ENCODE data around the gene DHRS9.
A peak's percentile ranks its signal among the peaks of the same experiment; 100 is the strongest.

DNA sequence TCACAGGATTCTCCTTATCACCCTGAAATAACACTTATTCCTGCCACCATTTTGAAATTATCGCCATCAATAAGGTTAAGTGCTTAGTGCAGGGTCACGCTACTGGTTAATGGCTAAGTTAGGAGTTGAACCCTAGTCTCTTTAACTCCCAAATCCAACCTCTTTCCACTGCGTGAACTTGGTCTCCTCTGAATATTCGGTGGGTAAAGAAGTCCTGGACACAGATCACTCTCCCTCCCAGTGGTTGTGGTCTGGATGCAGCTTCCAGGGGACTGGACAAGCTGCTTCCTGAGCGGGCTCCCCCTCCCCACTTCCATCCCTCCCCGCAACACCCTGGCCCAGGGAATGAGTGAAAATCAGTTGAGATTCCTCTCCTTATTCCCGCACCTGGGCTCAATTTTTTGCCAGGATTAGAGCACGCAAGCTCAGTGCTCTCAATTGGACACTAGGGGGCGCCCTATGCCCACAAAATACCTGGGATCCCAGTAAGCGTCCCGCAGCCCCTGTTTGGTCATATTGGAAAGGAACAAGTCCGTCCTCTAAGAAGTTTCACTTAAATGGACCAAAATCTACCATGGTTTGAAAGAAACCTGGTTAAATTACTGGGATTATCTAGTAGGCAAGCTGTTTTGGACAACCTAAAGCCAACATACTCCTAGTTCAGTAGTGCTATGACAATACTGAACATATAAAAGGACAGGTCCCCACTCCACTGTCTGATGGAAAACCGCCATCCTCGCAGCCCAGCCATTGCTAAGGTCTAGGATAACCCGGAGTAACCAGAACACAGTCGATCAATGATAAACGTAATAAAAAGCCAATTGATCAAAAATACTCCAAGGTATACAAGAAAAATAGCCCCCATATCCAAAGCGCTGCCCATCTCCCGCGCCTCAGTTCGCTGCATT, 40.4 kb downstream of the DHRS9 start:
- TF ChIP-seq, protein P1, sequence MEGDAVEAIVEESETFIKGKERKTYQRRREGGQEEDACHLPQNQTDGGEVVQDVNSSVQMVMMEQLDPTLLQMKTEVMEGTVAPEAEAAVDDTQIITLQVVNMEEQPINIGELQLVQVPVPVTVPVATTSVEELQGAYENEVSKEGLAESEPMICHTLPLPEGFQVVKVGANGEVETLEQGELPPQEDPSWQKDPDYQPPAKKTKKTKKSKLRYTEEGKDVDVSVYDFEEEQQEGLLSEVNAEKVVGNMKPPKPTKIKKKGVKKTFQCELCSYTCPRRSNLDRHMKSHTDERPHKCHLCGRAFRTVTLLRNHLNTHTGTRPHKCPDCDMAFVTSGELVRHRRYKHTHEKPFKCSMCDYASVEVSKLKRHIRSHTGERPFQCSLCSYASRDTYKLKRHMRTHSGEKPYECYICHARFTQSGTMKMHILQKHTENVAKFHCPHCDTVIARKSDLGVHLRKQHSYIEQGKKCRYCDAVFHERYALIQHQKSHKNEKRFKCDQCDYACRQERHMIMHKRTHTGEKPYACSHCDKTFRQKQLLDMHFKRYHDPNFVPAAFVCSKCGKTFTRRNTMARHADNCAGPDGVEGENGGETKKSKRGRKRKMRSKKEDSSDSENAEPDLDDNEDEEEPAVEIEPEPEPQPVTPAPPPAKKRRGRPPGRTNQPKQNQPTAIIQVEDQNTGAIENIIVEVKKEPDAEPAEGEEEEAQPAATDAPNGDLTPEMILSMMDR (IDR thresholded peaks at IDR 0.05), result peak; percentile 73 to 88 (median 81)
- no peak for TF ChIP-seq EP300 (IDR thresholded peaks at IDR 0.05)
- TF ChIP-seq POLR2A (IDR thresholded peaks at IDR 0.05), result no peak
- TF ChIP-seq POLR2AphosphoS5 (IDR thresholded peaks at IDR 0.05), result no peak
